ENCODE data around the gene SRRM2. TPM values are rescaled to one million over a fixed set of nuclear protein-coding genes. Genes with fewer than 3 reads are reported as not detected.

The SRRM2 gene
- polyA plus RNA-seq, 2 donors: 317 to 886 TPM

DNA sequence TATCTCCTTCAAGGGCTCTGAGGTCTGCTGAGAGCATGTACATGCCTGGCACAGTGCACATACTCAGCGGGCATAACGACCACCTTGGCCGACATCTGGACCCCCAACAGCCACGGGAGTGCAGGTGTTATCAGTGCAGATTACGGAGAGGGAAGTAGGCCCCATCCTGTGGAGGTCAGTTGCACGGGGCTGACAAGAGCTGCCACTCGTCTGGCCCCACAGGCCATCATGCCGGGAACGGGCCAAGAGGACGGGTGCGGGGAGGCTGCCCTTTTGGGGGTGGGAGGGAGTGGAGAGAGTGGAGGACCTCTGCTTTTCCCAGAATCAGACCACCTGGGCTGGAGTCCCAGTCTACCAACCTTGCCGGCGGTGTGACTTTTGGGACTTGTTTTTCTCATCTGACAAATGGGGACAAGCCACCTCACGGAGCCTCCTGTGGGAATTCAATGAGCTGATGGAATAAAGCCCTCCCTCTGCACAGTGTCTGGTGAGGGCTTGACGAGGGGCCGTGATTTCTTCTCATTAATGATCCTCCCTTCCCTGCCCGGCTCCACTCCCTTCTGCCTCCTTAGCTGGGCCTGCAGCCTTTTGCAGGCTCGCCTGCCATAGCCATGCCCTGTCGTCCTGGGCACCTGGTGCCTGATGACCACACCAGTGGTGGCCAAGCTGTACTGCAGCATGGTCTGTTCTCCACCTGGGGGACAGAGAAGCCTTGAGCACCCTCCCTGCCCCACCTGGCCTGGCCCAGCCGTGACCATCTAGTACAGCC lies 30.3 kb downstream of the SRRM2 start:
- Histone ChIP-seq H3K27me3 (ENCODE audit: control insufficient read depth in 1 of 2, insufficient read depth in 2 of 2, low read length in 2 of 2) (no peaks in the 10 kb centered on the region), H3K9me3 (ENCODE audit: control insufficient read depth in 2 of 2, insufficient read depth in 1 of 2, low read depth in 1 of 2, low read length in 1 of 2) (no peaks in the 10 kb centered on the region), H3K4me3 (ENCODE audit: low read depth in 1 of 2, low read length in 2 of 2) (no peak overlapping the region), H3K4me1 (ENCODE audit: control insufficient read depth in 2 of 2, insufficient read depth in 2 of 2, low read length in 1 of 2) (peaks cover 11 to 19% of the 10 kb centered on the region in 2 donors), H3K36me3 (ENCODE audit: control insufficient read depth in 2 of 2, insufficient read depth in 2 of 2, low read length in 1 of 2) (no peaks in the 10 kb centered on the region), H3K27ac (ENCODE audit: low read depth in 2 of 2, low read length in 1 of 2) (no peak overlapping the region)
- WGBS, 2 donors: 82 to 86% methylated on average over 20 of the region's 20 CpGs

DNA sequence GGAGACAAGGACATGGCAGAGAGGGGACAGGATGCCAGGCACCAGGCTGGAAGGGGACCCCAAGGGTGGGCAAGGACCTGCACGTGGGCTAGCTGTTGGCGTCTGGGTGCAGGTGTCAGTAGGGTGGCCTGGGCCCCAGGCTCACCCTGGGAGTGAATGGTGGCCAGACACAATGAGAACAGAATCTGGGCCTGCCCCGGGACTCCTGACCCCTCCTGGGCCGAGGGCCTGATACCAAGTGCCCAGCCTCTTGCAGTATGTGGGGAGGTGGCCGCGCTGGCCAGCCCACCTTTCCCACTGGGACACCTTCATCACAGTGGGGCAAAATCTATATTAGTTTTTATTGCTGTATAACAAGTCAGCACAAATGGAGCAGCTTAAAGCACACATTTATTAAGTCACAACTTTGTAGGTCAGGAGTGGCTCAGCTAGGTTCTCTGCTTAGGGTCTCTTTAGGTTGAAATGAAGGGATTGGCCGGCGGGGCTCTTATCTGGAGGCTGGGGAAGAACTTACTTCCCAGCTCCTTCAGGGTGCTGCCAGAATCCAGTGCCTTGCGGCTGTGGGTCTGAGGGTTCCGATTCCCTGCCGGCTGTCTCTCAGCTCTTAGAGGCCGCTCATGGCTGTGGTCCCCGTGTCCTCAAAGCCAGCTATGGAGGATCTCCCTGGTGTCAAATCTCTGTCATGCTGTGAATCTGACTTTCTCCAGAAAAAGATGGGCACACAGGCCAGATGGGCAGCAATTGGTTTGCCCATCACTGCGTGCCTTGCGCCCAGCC lies 31.3 kb downstream of the SRRM2 start:
- Histone ChIP-seq H3K27me3 (ENCODE audit: control insufficient read depth in 1 of 2, insufficient read depth in 2 of 2, low read length in 2 of 2) (no peaks in the 10 kb centered on the region), H3K4me3 (ENCODE audit: low read depth in 1 of 2, low read length in 2 of 2) (no peak overlapping the region), H3K27ac (ENCODE audit: low read depth in 2 of 2, low read length in 1 of 2) (no peak overlapping the region), H3K36me3 (ENCODE audit: control insufficient read depth in 2 of 2, insufficient read depth in 2 of 2, low read length in 1 of 2) (no peaks in the 10 kb centered on the region), H3K9me3 (ENCODE audit: control insufficient read depth in 2 of 2, insufficient read depth in 1 of 2, low read depth in 1 of 2, low read length in 1 of 2) (no peaks in the 10 kb centered on the region), H3K4me1 (ENCODE audit: control insufficient read depth in 2 of 2, insufficient read depth in 2 of 2, low read length in 1 of 2) (peaks cover 9 to 13% of the 10 kb centered on the region in 2 donors)
- WGBS, 2 donors: 92% methylated on average over 15 of the region's 15 CpGs

GRCh38 chr16:2784358-2785100 lies 32.1 kb downstream of the SRRM2 start:
- no peaks in the 10 kb centered on the region for H3K27me3 ChIP-seq (ENCODE audit: control insufficient read depth in 1 of 2, insufficient read depth in 2 of 2, low read length in 2 of 2)
- no peaks in the 10 kb centered on the region for H3K36me3 ChIP-seq (ENCODE audit: control insufficient read depth in 2 of 2, insufficient read depth in 2 of 2, low read length in 1 of 2)
- H3K9me3 ChIP-seq (ENCODE audit: control insufficient read depth in 2 of 2, insufficient read depth in 1 of 2, low read depth in 1 of 2, low read length in 1 of 2): no peaks in the 10 kb centered on the region
- no peak overlapping the region for H3K27ac ChIP-seq (ENCODE audit: low read depth in 2 of 2, low read length in 1 of 2)
- WGBS, 2 donors: 48 to 53% methylated on average over 15 of the region's 15 CpGs
- peak overlapping the region in 1 of 2 donors; percentile 30 for H3K4me3 ChIP-seq (ENCODE audit: low read depth in 1 of 2, low read length in 2 of 2)
- peaks cover 5 to 12% of the 10 kb centered on the region in 2 donors for H3K4me1 ChIP-seq (ENCODE audit: control insufficient read depth in 2 of 2, insufficient read depth in 2 of 2, low read length in 1 of 2)

DNA sequence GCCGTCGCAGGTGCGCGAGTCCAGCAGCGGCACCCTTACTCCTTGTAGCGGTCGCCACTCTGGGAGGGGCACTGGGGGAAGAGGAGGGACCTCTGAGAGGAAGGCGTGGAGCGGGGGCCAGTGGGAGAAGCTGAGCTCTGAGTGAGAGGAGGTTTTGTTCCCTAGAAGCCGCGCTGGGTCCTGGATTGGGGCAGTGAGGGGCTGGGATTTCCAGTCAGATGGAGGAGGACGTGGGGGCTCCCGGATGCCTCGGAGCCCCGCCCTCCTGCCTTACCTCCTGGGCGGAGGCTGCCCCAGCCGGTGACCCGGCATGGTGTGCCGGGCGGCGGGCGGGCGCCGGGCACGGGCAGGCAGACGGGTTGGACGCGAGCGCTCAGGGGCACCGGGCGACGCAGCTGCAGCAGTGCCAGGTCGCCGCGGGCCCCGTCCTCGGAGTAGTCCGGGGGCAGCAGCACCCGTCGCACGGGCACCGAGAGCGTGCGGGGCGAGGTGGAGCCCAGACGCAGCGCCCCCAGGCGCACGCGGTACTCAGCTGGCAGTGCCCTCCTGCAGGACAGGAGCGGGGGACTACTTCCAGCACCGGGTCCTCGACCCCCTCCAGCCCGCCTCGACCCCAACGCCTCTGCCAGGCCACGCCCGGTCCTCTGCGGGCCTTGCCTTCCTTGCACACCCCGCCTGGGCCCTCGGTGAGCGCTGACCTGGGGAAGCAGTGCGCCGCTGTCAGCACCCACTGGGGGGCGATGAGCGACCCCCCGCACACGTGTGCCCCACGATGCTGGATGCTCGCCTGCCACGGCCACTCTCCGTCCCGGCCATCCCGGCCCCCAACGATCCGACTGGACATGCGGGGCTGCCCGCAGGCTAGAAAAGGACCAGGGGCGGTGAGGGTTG lies 32.9 kb downstream of the SRRM2 start:
- Histone ChIP-seq H3K27me3 (ENCODE audit: control insufficient read depth in 1 of 2, insufficient read depth in 2 of 2, low read length in 2 of 2) (no peaks in the 10 kb centered on the region), H3K36me3 (ENCODE audit: control insufficient read depth in 2 of 2, insufficient read depth in 2 of 2, low read length in 1 of 2) (no peaks in the 10 kb centered on the region), H3K27ac (ENCODE audit: low read depth in 2 of 2, low read length in 1 of 2) (no peak overlapping the region), H3K4me3 (ENCODE audit: low read depth in 1 of 2, low read length in 2 of 2) (peak overlapping the region; percentile 2 to 30), H3K9me3 (ENCODE audit: control insufficient read depth in 2 of 2, insufficient read depth in 1 of 2, low read depth in 1 of 2, low read length in 1 of 2) (no peaks in the 10 kb centered on the region), H3K4me1 (ENCODE audit: control insufficient read depth in 2 of 2, insufficient read depth in 2 of 2, low read length in 1 of 2) (peaks cover 5 to 12% of the 10 kb centered on the region in 2 donors)
- 13 to 14% methylated on average over 78 to 79 of the region's 79 CpGs for WGBS, 2 donors

GRCh38 chr16:2786061-2786825 lies 33.8 kb downstream of the SRRM2 start:
- H3K27me3 ChIP-seq (ENCODE audit: control insufficient read depth in 1 of 2, insufficient read depth in 2 of 2, low read length in 2 of 2): no peaks in the 10 kb centered on the region
- peaks cover 5 to 12% of the 10 kb centered on the region in 2 donors for H3K4me1 ChIP-seq (ENCODE audit: control insufficient read depth in 2 of 2, insufficient read depth in 2 of 2, low read length in 1 of 2)
- H3K36me3 ChIP-seq (ENCODE audit: control insufficient read depth in 2 of 2, insufficient read depth in 2 of 2, low read length in 1 of 2): no peaks in the 10 kb centered on the region
- H3K9me3 ChIP-seq (ENCODE audit: control insufficient read depth in 2 of 2, insufficient read depth in 1 of 2, low read depth in 1 of 2, low read length in 1 of 2): no peaks in the 10 kb centered on the region
- no peak overlapping the region for H3K27ac ChIP-seq (ENCODE audit: low read depth in 2 of 2, low read length in 1 of 2)
- no peak overlapping the region for H3K4me3 ChIP-seq (ENCODE audit: low read depth in 1 of 2, low read length in 2 of 2)
- 57% methylated on average over 15 of the region's 15 CpGs for whole genome bisulfite sequencing, 2 donors

DNA sequence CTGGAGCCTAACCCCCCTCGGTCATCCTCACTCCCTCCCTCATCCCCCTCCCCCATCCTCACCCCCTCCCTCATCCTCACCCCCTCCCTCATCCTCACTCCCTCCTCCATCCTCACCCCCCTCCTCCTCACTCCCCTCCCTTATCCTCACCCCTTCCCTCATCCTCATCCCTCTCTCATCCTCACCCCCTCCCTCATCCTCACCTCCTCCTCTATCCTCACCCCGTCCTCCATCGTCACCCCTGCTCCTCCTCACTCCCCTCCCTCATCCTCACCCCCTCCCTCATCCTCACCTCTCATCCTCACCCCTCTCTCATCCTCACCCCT lies 34.4 kb downstream of the SRRM2 start:
- WGBS, 2 donors: 43 to 55% methylated on average over 3 of the region's 3 CpGs
- H3K27me3 ChIP-seq (ENCODE audit: control insufficient read depth in 1 of 2, insufficient read depth in 2 of 2, low read length in 2 of 2): peaks cover 0 to under 1% of the 10 kb centered on the region in 2 donors
- H3K4me1 ChIP-seq (ENCODE audit: control insufficient read depth in 2 of 2, insufficient read depth in 2 of 2, low read length in 1 of 2): peaks cover 5 to 12% of the 10 kb centered on the region in 2 donors
- H3K4me3 ChIP-seq (ENCODE audit: low read depth in 1 of 2, low read length in 2 of 2): no peak overlapping the region
- H3K36me3 ChIP-seq (ENCODE audit: control insufficient read depth in 2 of 2, insufficient read depth in 2 of 2, low read length in 1 of 2): no peaks in the 10 kb centered on the region
- no peak overlapping the region for H3K27ac ChIP-seq (ENCODE audit: low read depth in 2 of 2, low read length in 1 of 2)
- no peaks in the 10 kb centered on the region for H3K9me3 ChIP-seq (ENCODE audit: control insufficient read depth in 2 of 2, insufficient read depth in 1 of 2, low read depth in 1 of 2, low read length in 1 of 2)

GRCh38 chr16:2787406-2787805 lies 35.0 kb downstream of the SRRM2 start, which contains the start of gene PRSS33:
TSS of gene PRSS33 (minus strand) at chr16:2787560. CDS start at chr16:2786547, 1,013 bp downstream.
- no peaks in the 10 kb centered on the region for H3K36me3 ChIP-seq (ENCODE audit: control insufficient read depth in 2 of 2, insufficient read depth in 2 of 2, low read length in 1 of 2)
- 20 to 22% methylated on average over 10 of the region's 10 CpGs for WGBS, 2 donors

DNA sequence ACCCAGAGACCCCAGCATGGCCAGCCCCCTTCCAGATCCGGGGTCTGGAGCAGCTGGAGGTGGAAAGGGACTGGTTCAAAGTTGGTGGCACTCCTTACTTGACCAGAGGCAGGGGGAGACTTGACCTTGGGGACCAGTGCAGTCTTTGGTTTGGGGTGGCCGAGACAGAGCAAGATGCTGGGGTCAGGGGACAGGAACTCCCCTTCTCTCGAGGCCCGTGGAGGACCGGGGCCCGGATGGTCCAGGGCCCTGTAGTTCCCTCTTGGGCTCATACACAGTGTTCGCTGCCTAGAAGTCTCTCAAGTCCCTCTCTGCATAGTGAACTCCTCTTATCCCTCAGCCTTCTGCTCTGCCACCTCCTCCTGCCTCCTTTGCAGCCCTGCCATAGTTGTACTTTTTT lies 35.5 kb downstream of the SRRM2 start:
- Histone ChIP-seq H3K36me3 (ENCODE audit: control insufficient read depth in 2 of 2, insufficient read depth in 2 of 2, low read length in 1 of 2) (no peaks in the 10 kb centered on the region), H3K9me3 (ENCODE audit: control insufficient read depth in 2 of 2, insufficient read depth in 1 of 2, low read depth in 1 of 2, low read length in 1 of 2) (no peaks in the 10 kb centered on the region), H3K4me1 (ENCODE audit: control insufficient read depth in 2 of 2, insufficient read depth in 2 of 2, low read length in 1 of 2) (peaks cover 5 to 12% of the 10 kb centered on the region in 2 donors), H3K4me3 (ENCODE audit: low read depth in 1 of 2, low read length in 2 of 2) (no peak overlapping the region), H3K27me3 (ENCODE audit: control insufficient read depth in 1 of 2, insufficient read depth in 2 of 2, low read length in 2 of 2) (peaks cover 0 to 4% of the 10 kb centered on the region in 2 donors), H3K27ac (ENCODE audit: low read depth in 2 of 2, low read length in 1 of 2) (no peak overlapping the region)
- 38 to 44% methylated on average over 7 of the region's 7 CpGs for WGBS, 2 donors

More at GRCh38 chr16:2787406-2787805, 35.0 kb downstream of the SRRM2 start, which contains the start of gene PRSS33:
- Histone ChIP-seq H3K4me1 (ENCODE audit: control insufficient read depth in 2 of 2, insufficient read depth in 2 of 2, low read length in 1 of 2) (peaks cover 5 to 12% of the 10 kb centered on the region in 2 donors), H3K27ac (ENCODE audit: low read depth in 2 of 2, low read length in 1 of 2) (no peak within 1 kb of the TSS), H3K27me3 (ENCODE audit: control insufficient read depth in 1 of 2, insufficient read depth in 2 of 2, low read length in 2 of 2) (peaks cover 0 to 4% of the 10 kb centered on the region in 2 donors), H3K4me3 (ENCODE audit: low read depth in 1 of 2, low read length in 2 of 2) (no peak within 1 kb of the TSS), H3K9me3 (ENCODE audit: control insufficient read depth in 2 of 2, insufficient read depth in 1 of 2, low read depth in 1 of 2, low read length in 1 of 2) (no peaks in the 10 kb centered on the region)

Data from esophagus (tissue), 2 donors.